HL-60 (cell line): ENCODE measurements around the gene DLEC1.

Experiments used
- CTCF ChIP-seq: IDR thresholded peaks from one replicate; pipeline ENCODE4 v1.5.1; 2011; ENCODE audit warnings: low read length, control low read depth, inconsistent platforms; ENCODE audit not compliant: insufficient read depth
- GABPA ChIP-seq: IDR thresholded peaks from 2 replicates; pipeline ENCODE4 v1.6.1; 2012; ENCODE audit warnings: low read depth
- POLR2AphosphoS5 ChIP-seq: IDR thresholded peaks from 2 replicates; pipeline ENCODE4 v1.6.1; 2012; ENCODE audit warnings: low read depth
- SPI1 ChIP-seq: IDR thresholded peaks from 2 replicates; pipeline ENCODE4 v1.6.1; 2012; ENCODE audit warnings: low read depth, mild to moderate bottlenecking, borderline replicate concordance

GRCh38 chr3:38164643-38164951, 125.6 kb downstream of the DLEC1 start:
- no peak for TF ChIP-seq POLR2AphosphoS5
- TF ChIP-seq CTCF, result no peak
- no peak for TF ChIP-seq GABPA
- no peak for TF ChIP-seq SPI1
